Neural progenitor cell (in vitro differentiated cells): ENCODE data around the gene SEMA3E. TPM values are rescaled to one million over a fixed set of nuclear protein-coding genes. Genes with fewer than 3 reads are reported as not detected.

Experiments used
- DNase-seq: peaks from one replicate; pipeline ENCODE4 v3.0.0-alpha.2; 2016; ENCODE audit warnings: low spot score
- H2AFZ ChIP-seq: fragments of 200-600 bp; sonication (generic); replicated peaks from 2 replicates; pipeline ENCODE4 v1.6.1; 2016; ENCODE audit warnings: antibody characterized with exemption
- H3F3A ChIP-seq: fragments of 200-600 bp; sonication (generic); 2 replicates; pipeline ENCODE4 v1.6.1; 2016; ENCODE audit warnings: antibody characterized with exemption, low read depth
- H3K27ac ChIP-seq: fragments of 200-600 bp; sonication (generic); 2 replicates; pipeline ENCODE4 v1.5.1; 2016; ENCODE audit warnings: mild to moderate bottlenecking
- H3K27me3 ChIP-seq: fragments of 200-600 bp; sonication (generic); 2 replicates; pipeline ENCODE4 v1.6.1; 2016; ENCODE audit warnings: mild to moderate bottlenecking, moderate library complexity
- H3K36me3 ChIP-seq: fragments of 200-600 bp; sonication (generic); 2 replicates; pipeline ENCODE4 v1.5.1; 2016
- H3K4me1 ChIP-seq: fragments of 200-600 bp; sonication (generic); 2 replicates; pipeline ENCODE4 v1.6.1; 2016; ENCODE audit warnings: mixed run types
- H3K4me2 ChIP-seq: fragments of 200-600 bp; sonication (generic); 2 replicates; pipeline ENCODE4 v1.6.1; 2016
- H3K4me3 ChIP-seq: fragments of 200-600 bp; sonication (generic); 2 replicates; pipeline ENCODE4 v1.5.1; 2016
- H3K79me2 ChIP-seq: fragments of 200-600 bp; sonication (generic); 2 replicates; pipeline ENCODE4 v1.6.1; 2016; ENCODE audit warnings: low read depth
- H3K9ac ChIP-seq: fragments of 200-600 bp; sonication (generic); 2 replicates; pipeline ENCODE4 v1.6.1; 2016
- H3K9me3 ChIP-seq: fragments of 200-600 bp; sonication (generic); 2 replicates; pipeline ENCODE4 v1.5.1; 2016; ENCODE audit warnings: low read depth
- H4K20me1 ChIP-seq: fragments of 200-600 bp; sonication (generic); 2 replicates; pipeline ENCODE4 v1.6.1; 2016; ENCODE audit warnings: low read depth
- H3K27ac Mint-ChIP-seq: 3 replicates; pipeline ENCODE4 v1.8.0; 2021; ENCODE audit warnings: mixed read lengths
- H3K27me3 Mint-ChIP-seq: 2 replicates; pipeline ENCODE4 v1.8.0; 2022; ENCODE audit warnings: low read depth, mild to moderate bottlenecking, inconsistent platforms, moderate library complexity, mixed read lengths; ENCODE audit not compliant: insufficient read depth
- H3K36me3 Mint-ChIP-seq: 3 replicates; pipeline ENCODE4 v1.8.0; 2021; ENCODE audit warnings: mixed read lengths
- H3K4me1 Mint-ChIP-seq: 3 replicates; pipeline ENCODE4 v1.8.0; 2021; ENCODE audit warnings: mixed read lengths
- H3K4me3 Mint-ChIP-seq: 3 replicates; pipeline ENCODE4 v1.8.0; 2021; ENCODE audit warnings: mild to moderate bottlenecking, moderate library complexity, mixed read lengths
- H3K9me3 Mint-ChIP-seq: 3 replicates; pipeline ENCODE4 v1.8.0; 2020; ENCODE audit warnings: mixed read lengths
- EZH2 ChIP-seq: fragments of 200-600 bp; sonication (generic); IDR thresholded peaks from 2 replicates; pipeline ENCODE4 v1.6.1; 2017; ENCODE audit warnings: antibody characterized with exemption, mild to moderate bottlenecking, moderate library complexity
- EZH2phosphoT487 ChIP-seq: fragments of 200-600 bp; sonication (generic); IDR thresholded peaks from 2 replicates; pipeline ENCODE4 v1.6.1; 2017; ENCODE audit warnings: antibody characterized with exemption
- total RNA-seq: library from RNA; depleted of rRNA; stranded (reverse); fragments of >200 nt; gene quantifications from 2 replicates; pipeline ENCODE4 v1.2.3, GENCODE V29; 2015; ENCODE audit warnings: low replicate concordance
- TF ChIP-seq, protein P1 (sequence below): fragments of 200-600 bp; sonication (generic); IDR thresholded peaks from 2 replicates; pipeline ENCODE4 v1.5.1; 2017; ENCODE audit warnings: antibody characterized with exemption, mild to moderate bottlenecking

Gene SEMA3E
- total RNA-seq, 1 donor from 2014 or later, result 5.5 TPM

DNA sequence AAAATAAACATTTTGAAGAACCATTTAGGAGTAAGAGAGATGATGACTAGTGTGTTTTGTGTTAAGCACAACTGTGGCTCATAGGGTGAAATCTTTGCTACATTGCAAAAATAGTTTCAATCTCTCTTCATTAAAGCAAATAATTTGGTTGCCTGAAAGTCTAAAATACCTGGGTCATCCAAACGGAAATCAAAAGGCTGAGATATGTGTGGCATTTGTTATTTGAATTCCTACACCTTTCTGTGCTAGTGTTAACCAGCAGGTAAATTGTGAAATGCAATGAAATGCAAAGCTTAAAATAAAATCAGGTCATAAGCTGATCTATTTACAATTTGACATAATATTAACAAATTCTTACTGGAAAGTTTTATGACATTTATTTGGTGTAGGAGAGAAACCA lies 40.9 kb upstream of the SEMA3E start:
- H3K4me2 ChIP-seq, result no peak overlapping the region
- no peaks in the 10 kb centered on the region for H3K9me3 ChIP-seq
- H4K20me1 ChIP-seq, result no peaks in the 10 kb centered on the region
- H3K27me3 Mint-ChIP-seq, result peaks cover 4% of the 10 kb centered on the region
- H3K9ac ChIP-seq, result no peak overlapping the region
- H3K27ac Mint-ChIP-seq, result no peak overlapping the region
- H3K79me2 ChIP-seq, result no peaks in the 10 kb centered on the region
- H3K4me1 Mint-ChIP-seq, result peaks cover 19% of the 10 kb centered on the region
- H3K4me3 Mint-ChIP-seq, result no peak overlapping the region
- H3K4me3 ChIP-seq, result no peak overlapping the region
- peak overlapping the region; percentile 58 for H2AFZ ChIP-seq
- no peaks in the 10 kb centered on the region for H3K36me3 ChIP-seq
- no peaks in the 10 kb centered on the region for H3K27me3 ChIP-seq
- peaks cover 47% of the 10 kb centered on the region for H3K4me1 ChIP-seq
- no peak overlapping the region for H3K27ac ChIP-seq
- H3K36me3 Mint-ChIP-seq, result peaks cover 2% of the 10 kb centered on the region
- no peak for DNase-seq
- peaks cover 2% of the 10 kb centered on the region for H3K9me3 Mint-ChIP-seq
- TF ChIP-seq EZH2, result no peak
- TF ChIP-seq, protein P1, sequence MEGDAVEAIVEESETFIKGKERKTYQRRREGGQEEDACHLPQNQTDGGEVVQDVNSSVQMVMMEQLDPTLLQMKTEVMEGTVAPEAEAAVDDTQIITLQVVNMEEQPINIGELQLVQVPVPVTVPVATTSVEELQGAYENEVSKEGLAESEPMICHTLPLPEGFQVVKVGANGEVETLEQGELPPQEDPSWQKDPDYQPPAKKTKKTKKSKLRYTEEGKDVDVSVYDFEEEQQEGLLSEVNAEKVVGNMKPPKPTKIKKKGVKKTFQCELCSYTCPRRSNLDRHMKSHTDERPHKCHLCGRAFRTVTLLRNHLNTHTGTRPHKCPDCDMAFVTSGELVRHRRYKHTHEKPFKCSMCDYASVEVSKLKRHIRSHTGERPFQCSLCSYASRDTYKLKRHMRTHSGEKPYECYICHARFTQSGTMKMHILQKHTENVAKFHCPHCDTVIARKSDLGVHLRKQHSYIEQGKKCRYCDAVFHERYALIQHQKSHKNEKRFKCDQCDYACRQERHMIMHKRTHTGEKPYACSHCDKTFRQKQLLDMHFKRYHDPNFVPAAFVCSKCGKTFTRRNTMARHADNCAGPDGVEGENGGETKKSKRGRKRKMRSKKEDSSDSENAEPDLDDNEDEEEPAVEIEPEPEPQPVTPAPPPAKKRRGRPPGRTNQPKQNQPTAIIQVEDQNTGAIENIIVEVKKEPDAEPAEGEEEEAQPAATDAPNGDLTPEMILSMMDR, result no peak
- TF ChIP-seq EZH2phosphoT487, result no peak
- peaks cover 49% of the 10 kb centered on the region for H3F3A ChIP-seq

DNA sequence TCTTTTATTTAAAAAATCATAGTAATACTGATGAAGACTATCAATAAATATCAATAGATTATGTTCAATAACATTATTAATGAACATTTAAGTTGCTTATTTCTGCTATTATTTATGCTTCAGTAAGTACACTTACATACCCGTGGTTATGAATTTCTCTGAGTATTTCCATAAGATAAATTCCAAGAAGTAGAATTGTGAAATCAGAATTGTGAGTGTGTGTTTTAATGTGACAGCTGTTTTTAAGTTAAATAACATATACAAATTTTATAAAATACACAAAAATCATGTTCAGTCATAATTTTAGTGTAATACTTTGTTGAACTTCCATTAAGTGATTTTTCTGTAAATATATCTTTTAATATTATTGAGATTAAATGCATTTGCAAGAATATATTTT lies 37.5 kb upstream of the SEMA3E start:
- no peaks in the 10 kb centered on the region for H3K9me3 ChIP-seq
- no peak overlapping the region for H3K4me3 ChIP-seq
- DNase-seq, result no peak
- H3K4me2 ChIP-seq, result no peak overlapping the region
- peaks cover 31% of the 10 kb centered on the region for H3F3A ChIP-seq
- TF ChIP-seq EZH2, result no peak
- TF ChIP-seq, protein P1, result no peak
- TF ChIP-seq EZH2phosphoT487, result no peak
- peaks cover 49% of the 10 kb centered on the region for H3K4me1 ChIP-seq
- Mint-ChIP-seq H3K4me3 (no peak overlapping the region), H3K36me3 (no peaks in the 10 kb centered on the region), H3K4me1 (peaks cover 22% of the 10 kb centered on the region), H3K27me3 (no peaks in the 10 kb centered on the region), H3K27ac (no peak overlapping the region), H3K9me3 (no peaks in the 10 kb centered on the region)
- H4K20me1 ChIP-seq, result no peaks in the 10 kb centered on the region
- no peak overlapping the region for H3K9ac ChIP-seq
- H3K36me3 ChIP-seq, result no peaks in the 10 kb centered on the region
- no peaks in the 10 kb centered on the region for H3K27me3 ChIP-seq
- H3K27ac ChIP-seq, result no peak overlapping the region
- no peaks in the 10 kb centered on the region for H3K79me2 ChIP-seq
- no peak overlapping the region for H2AFZ ChIP-seq

DNA sequence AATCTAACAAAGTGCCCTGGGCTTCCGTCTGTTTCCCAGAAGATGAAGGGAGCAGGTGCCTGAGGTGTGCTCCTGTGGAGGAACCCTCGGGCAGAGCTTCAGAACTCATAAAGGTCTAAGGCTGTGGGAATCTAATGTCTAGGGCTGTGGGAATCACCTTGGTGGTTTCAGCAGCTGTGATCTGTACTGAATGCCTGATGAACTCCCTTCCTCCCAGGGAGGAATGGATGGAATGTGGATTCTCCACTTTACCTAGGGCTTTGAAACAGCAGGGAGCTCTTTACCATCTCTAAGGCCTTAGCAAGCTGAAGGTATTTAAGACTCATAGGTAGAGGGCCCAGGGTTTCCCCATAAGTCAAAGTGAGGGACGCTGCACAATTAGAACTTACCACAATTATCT lies 36.0 kb upstream of the SEMA3E start:
- Histone ChIP-seq H3K4me1 (peaks cover 35% of the 10 kb centered on the region), H3K9ac (no peak overlapping the region), H2AFZ (peak overlapping the region; percentile 58), H4K20me1 (no peaks in the 10 kb centered on the region), H3K79me2 (no peaks in the 10 kb centered on the region), H3K9me3 (no peaks in the 10 kb centered on the region), H3F3A (peaks cover 22% of the 10 kb centered on the region), H3K27me3 (no peaks in the 10 kb centered on the region), H3K36me3 (no peaks in the 10 kb centered on the region), H3K4me3 (no peak overlapping the region), H3K27ac (peak overlapping the region; percentile 86), H3K4me2 (peak overlapping the region; percentile 58)
- Mint-ChIP-seq H3K9me3 (no peaks in the 10 kb centered on the region), H3K4me1 (peaks cover 13% of the 10 kb centered on the region), H3K36me3 (no peaks in the 10 kb centered on the region), H3K4me3 (no peak overlapping the region), H3K27me3 (no peaks in the 10 kb centered on the region), H3K27ac (no peak overlapping the region)
- DNase-seq, result peak; percentile 69
- no peak for TF ChIP-seq EZH2
- TF ChIP-seq EZH2phosphoT487, result no peak
- TF ChIP-seq, protein P1, result no peak
